IMR-90 (cell line): Measurements from ENCODE around the gene LUZP1. TPM values are rescaled to one million over a fixed set of nuclear protein-coding genes. Genes with fewer than 3 reads are reported as not detected.

ENCODE experiments used
- ATAC-seq: fragments of 200-7000 bp; cut with Tn5 transposase; 2 replicates; pipeline ENCODE4 v1.9.1; 2020; ENCODE audit warnings: low read depth, mild to moderate bottlenecking, moderate library complexity
- BruUV-seq: library from RNA; stranded (reverse); fragments of 400-500 nt; replicated peaks from 2 replicates; lab custom pipeline; 2021; lab: Mats Ljungman, UMichigan
- CTCF ChIA-PET: fragments of 300-600 bp; formaldehyde crosslinking; extraction: SDS; loops from one replicate; lab custom pipeline; 2021; ENCODE audit warnings: antibody characterized with exemption; lab: Yijun Ruan, JAX
- POLR2A ChIA-PET: fragments of 300-600 bp; sonication (Branson Sonifier 250); formaldehyde crosslinking; loops from one replicate; lab custom pipeline; 2022; ENCODE audit warnings: antibody characterized with exemption; ENCODE audit not compliant: unreplicated experiment; lab: Charles Lee
- DNase-seq: peaks from one replicate; pipeline ENCODE4 v3.0.0; 2013
- H2AFZ ChIP-seq: replicated peaks from 2 replicates; pipeline ENCODE3; 2013; ENCODE audit warnings: low read length, mild to moderate bottlenecking; ENCODE audit not compliant: poor library complexity
- H2AK5ac ChIP-seq: 2 replicates; pipeline ENCODE4 v1.6.1; 2013; ENCODE audit warnings: low read depth, low read length, inconsistent platforms
- H2AK9ac ChIP-seq: replicated peaks from 2 replicates; pipeline ENCODE3; 2013; ENCODE audit warnings: mild to moderate bottlenecking, low read depth, low read length, moderate library complexity; ENCODE audit not compliant: poor library complexity
- H2BK120ac ChIP-seq: 2 replicates; pipeline ENCODE4 v1.6.1; 2013; ENCODE audit warnings: low read depth, low read length, inconsistent platforms
- H2BK15ac ChIP-seq: 3 replicates; pipeline ENCODE4 v1.6.1; 2013; ENCODE audit warnings: low read depth, low read length, inconsistent platforms
- H2BK20ac ChIP-seq: 2 replicates; pipeline ENCODE4 v1.6.1; 2013; ENCODE audit warnings: low read depth, mild to moderate bottlenecking, inconsistent platforms, low read length, moderate library complexity
- H2BK5ac ChIP-seq: 2 replicates; pipeline ENCODE4 v1.6.1; 2013; ENCODE audit warnings: mild to moderate bottlenecking, low read depth, low read length, inconsistent platforms; ENCODE audit not compliant: poor library complexity, severe bottlenecking
- H3K14ac ChIP-seq: replicated peaks from 2 replicates; pipeline ENCODE4 v1.6.1; 2013; ENCODE audit warnings: low read depth, low read length, inconsistent platforms
- H3K18ac ChIP-seq: 2 replicates; pipeline ENCODE4 v1.6.1; 2013; ENCODE audit warnings: low read depth, low read length, control low read depth
- H3K23ac ChIP-seq: 2 replicates; pipeline ENCODE4 v1.6.1; 2013; ENCODE audit warnings: low read depth, low read length, inconsistent platforms
- H3K27ac ChIP-seq: 2 replicates; pipeline ENCODE4 v1.5.1; 2013; ENCODE audit warnings: mild to moderate bottlenecking, control low read depth, low read length; ENCODE audit not compliant: insufficient read depth
- H3K27me3 ChIP-seq: 2 replicates; pipeline ENCODE4 v1.6.1; 2013; ENCODE audit warnings: low read length; ENCODE audit not compliant: control insufficient read depth, insufficient read depth
- H3K36me3 ChIP-seq: 2 replicates; pipeline ENCODE4 v1.6.1; 2013; ENCODE audit warnings: low read length, mixed read lengths; ENCODE audit not compliant: control insufficient read depth, insufficient read depth
- H3K4ac ChIP-seq: 2 replicates; pipeline ENCODE4 v1.6.1; 2013; ENCODE audit warnings: low read depth, low read length, inconsistent platforms
- H3K4me1 ChIP-seq: 2 replicates; pipeline ENCODE4 v1.6.1; 2013; ENCODE audit warnings: low read length, mixed read lengths; ENCODE audit not compliant: control insufficient read depth, insufficient read depth
- H3K4me2 ChIP-seq: 2 replicates; pipeline ENCODE4 v1.6.1; 2013; ENCODE audit warnings: low read depth, mild to moderate bottlenecking, control low read depth, low read length, moderate library complexity
- H3K4me3 ChIP-seq: 2 replicates; pipeline ENCODE4 v1.5.1; 2013; ENCODE audit warnings: low read depth, mild to moderate bottlenecking, control low read depth, low read length, moderate library complexity; ENCODE audit not compliant: insufficient read depth
- H3K56ac ChIP-seq: 2 replicates; pipeline ENCODE4 v1.6.1; 2013; ENCODE audit warnings: low read length, inconsistent platforms; ENCODE audit not compliant: insufficient read depth; ENCODE audit errors: extremely low read depth
- H3K79me1 ChIP-seq, 2 experiments: 2 replicates each; pipeline ENCODE4 v1.6.1; 2013; ENCODE audit warnings: low read length in 2 of 2, inconsistent platforms in 1 of 2, low read depth in 1 of 2
- H3K9ac ChIP-seq: 2 replicates; pipeline ENCODE4 v1.6.1; 2013; ENCODE audit warnings: low read depth, low read length, control low read depth
- H3K9me1 ChIP-seq: 2 replicates; pipeline ENCODE4 v1.6.1; 2013; ENCODE audit warnings: low read length, inconsistent platforms; ENCODE audit not compliant: insufficient read depth
- H3K9me3 ChIP-seq: 2 replicates; pipeline ENCODE4 v1.6.1; 2013; ENCODE audit warnings: low read length; ENCODE audit not compliant: control insufficient read depth, insufficient read depth
- H4K20me1 ChIP-seq: 2 replicates; pipeline ENCODE4 v1.6.1; 2013; ENCODE audit warnings: low read length, inconsistent platforms; ENCODE audit not compliant: insufficient read depth
- H4K5ac ChIP-seq: 2 replicates; pipeline ENCODE4 v1.6.1; 2013; ENCODE audit warnings: mild to moderate bottlenecking, low read depth, low read length, control low read depth
- H4K8ac ChIP-seq, 2 experiments: 2 replicates each; pipeline ENCODE4 v1.6.1; 2013; ENCODE audit warnings: low read depth in 2 of 2, low read length in 2 of 2, control low read depth in 1 of 2, inconsistent platforms in 1 of 2
- H4K91ac ChIP-seq: 2 replicates; pipeline ENCODE4 v1.6.1; 2013; ENCODE audit warnings: low read depth, low read length, inconsistent platforms; ENCODE audit not compliant: insufficient read depth
- BHLHE40 ChIP-seq: fragments of 150-350 bp; IDR thresholded peaks from 2 replicates; pipeline ENCODE4 v1.6.1; 2016; ENCODE audit warnings: mild to moderate bottlenecking, low read depth, low read length
- CEBPB ChIP-seq: IDR thresholded peaks from 2 replicates; pipeline ENCODE4 v1.6.1; 2012; ENCODE audit warnings: low read depth, low read length, improper control_type of control experiment
- CHD1 ChIP-seq: IDR thresholded peaks from 2 replicates; pipeline ENCODE4 v1.6.1; 2012; ENCODE audit warnings: low read depth, low read length, improper control_type of control experiment
- CTCF ChIP-seq: conservative IDR thresholded peaks from 2 replicates; pipeline ENCODE4 v1.5.1; 2012; ENCODE audit warnings: mild to moderate bottlenecking, low read depth, low read length, improper control_type of control experiment
- ELK1 ChIP-seq: fragments of 150-350 bp; IDR thresholded peaks from 2 replicates; pipeline ENCODE4 v1.6.1; 2016; ENCODE audit warnings: low read depth, mild to moderate bottlenecking, low read length, moderate library complexity, borderline replicate concordance
- FOS ChIP-seq: fragments of 150-350 bp; IDR thresholded peaks from 2 replicates; pipeline ENCODE4 v1.6.1; 2016; ENCODE audit warnings: low read depth, low read length
- MAFK ChIP-seq: IDR thresholded peaks from 2 replicates; pipeline ENCODE4 v1.6.1; 2012; ENCODE audit warnings: low read depth, low read length, improper control_type of control experiment
- MAZ ChIP-seq: IDR thresholded peaks from 2 replicates; pipeline ENCODE4 v1.6.1; 2012; ENCODE audit warnings: low read depth, mild to moderate bottlenecking, low read length, improper control_type of control experiment, moderate library complexity, borderline replicate concordance
- MXI1 ChIP-seq: IDR thresholded peaks from 2 replicates; pipeline ENCODE4 v1.6.1; 2012; ENCODE audit warnings: low read depth, mild to moderate bottlenecking, low read length, moderate library complexity, borderline replicate concordance
- NFE2L2 ChIP-seq: fragments of 150-350 bp; IDR thresholded peaks from 2 replicates; pipeline ENCODE4 v1.6.1; 2016; ENCODE audit warnings: low read depth, mild to moderate bottlenecking, low read length
- POLR2A ChIP-seq: IDR thresholded peaks from 2 replicates; pipeline ENCODE4 v1.6.1; 2012; ENCODE audit warnings: mild to moderate bottlenecking, low read depth, low read length
- RAD21 ChIP-seq: IDR thresholded peaks from 2 replicates; pipeline ENCODE4 v1.6.1; 2012; ENCODE audit warnings: low read length, improper control_type of control experiment
- RCOR1 ChIP-seq: IDR thresholded peaks from 2 replicates; pipeline ENCODE4 v1.6.1; 2012; ENCODE audit warnings: mild to moderate bottlenecking, low read length, improper control_type of control experiment; ENCODE audit not compliant: insufficient replicate concordance
- RFX5 ChIP-seq: IDR thresholded peaks from 2 replicates; pipeline ENCODE4 v1.8.0; 2012; ENCODE audit warnings: low read depth, mild to moderate bottlenecking, low read length, moderate library complexity
- SMC3 ChIP-seq: fragments of 150-350 bp; IDR thresholded peaks from 2 replicates; pipeline ENCODE4 v1.6.1; 2016; ENCODE audit warnings: low read depth, mild to moderate bottlenecking, antibody characterized with exemption, low read length, moderate library complexity
- USF2 ChIP-seq: fragments of 150-350 bp; IDR thresholded peaks from 2 replicates; pipeline ENCODE4 v1.6.1; 2017; ENCODE audit warnings: mild to moderate bottlenecking, antibody characterized with exemption, low read length, low read depth
- WGBS, 2 experiments: methylation state at CpG; one replicate each; pipeline versions ENCODE4 v1.1.5 to v1.1.7; 2013; ENCODE audit warnings: missing lambda C conversion rate in 2 of 2; ENCODE audit not compliant: insufficient read length in 1 of 2; ENCODE audit errors: extremely low coverage in 2 of 2; 5-methylcytosine and 5-hydroxymethylcytosine counted together
- dilution Hi-C: fragments of 300-500 bp; cut with HindIII; formaldehyde crosslinking; loops from one replicate; pipeline ENCODE4 v1.14.3; 2018; ENCODE audit warnings: low sequenced_read_pairs; ENCODE audit not compliant: unreplicated experiment
- in situ Hi-C: fragments of 300-500 bp; cut with MboI; formaldehyde crosslinking; loops from 3 replicates; pipeline ENCODE4 v1.14.3; 2019; ENCODE audit warnings: low sequenced_read_pairs, inconsistent platforms, mixed read lengths
- intact Hi-C: fragments of 100-400 bp; cut with micrococcal nuclease; formaldehyde crosslinking; loops from 2 replicates; pipeline ENCODE4 v1.10.0; 2022
- polyA plus RNA-seq, 3 experiments: library from polyadenylated mRNA; depleted of rRNA; stranded (reverse); fragments of >200 nt; gene quantifications; 2 replicates each; pipeline ENCODE4 v1.2.3, GENCODE V29; 2012; ENCODE audit warnings: low replicate concordance in 1 of 3
- total RNA-seq: library from RNA; depleted of rRNA; stranded (reverse); fragments of >200 nt; gene quantifications from 2 replicates; pipeline ENCODE4 v1.2.3, GENCODE V29; 2012

Gene LUZP1
- total and polyA plus RNA-seq, 2 of the 4 experiments (the other 2 are of a cell fraction) = 13.1 to 31.7 TPM

- Histone ChIP-seq H4K91ac (no peak overlapping the region), H3K9me1 (peaks cover 4% of the 10 kb centered on the region; the same call in 1 of the 2 replicates), H3K27ac (no peak overlapping the region), H3K9me3 (no peaks in the 10 kb centered on the region), H3K4me2 (no peak overlapping the region), H3K27me3 (peaks cover 39% of the 10 kb centered on the region), H3K4ac (no peak overlapping the region), H3K23ac (no peak overlapping the region), H4K5ac (no peak overlapping the region), H2AFZ (no peak overlapping the region), H3K56ac (no peak overlapping the region), H3K9ac (no peak overlapping the region), H4K8ac (no peak overlapping the region), H3K79me1 (no peaks in the 10 kb centered on the region), H2BK5ac (no peak overlapping the region), H2AK9ac (no peak overlapping the region), H3K4me3 (no peak overlapping the region), H3K4me1 (no peaks in the 10 kb centered on the region), H4K20me1 (no peaks in the 10 kb centered on the region), H3K18ac (no peak overlapping the region), H2BK120ac (no peak overlapping the region), H3K36me3 (no peaks in the 10 kb centered on the region), H2AK5ac (no peak overlapping the region), H3K14ac (no peak overlapping the region), H2BK20ac (no peak overlapping the region), H2BK15ac (no peak overlapping the region)
- CTCF ChIA-PET = interaction anchor here (1.0 kb wide), 1 partner anchor 111 kb away, joined by 3 read pairs; no protein-coding TSS in a partner anchor
- dilution Hi-C loops (no loop called here), in situ Hi-C loops (no loop called here), intact Hi-C loops (no loop called here)
- WGBS, 2 experiments = 20% methylated on average over 1 of the region's 6 CpGs; no CpG with 5 or more reads in 1 of the 2 experiments
- BruUV-seq = no TSS peak
- ATAC-seq = no peak
- POLR2A ChIA-PET = no interaction called here
- DNase-seq = no peak
- TF ChIP-seq POLR2A = no peak
- no peak for TF ChIP-seq ELK1
- TF ChIP-seq NFE2L2 = no peak
- no peak for TF ChIP-seq RFX5
- no peak for TF ChIP-seq MXI1
- no peak for TF ChIP-seq CHD1
- TF ChIP-seq BHLHE40 = no peak
- no peak for TF ChIP-seq MAZ
- no peak for TF ChIP-seq FOS
- TF ChIP-seq USF2 = no peak
- no peak for TF ChIP-seq RAD21
- no peak for TF ChIP-seq SMC3
- no peak for TF ChIP-seq CEBPB
- TF ChIP-seq RCOR1 = no peak
- no peak for TF ChIP-seq CTCF
- no peak for TF ChIP-seq MAFK
Observed at GRCh38 chr1:23210351-23210785, 41.7 kb upstream of the LUZP1 start.
